HEK293 (cell line): ENCODE data around the gene INVS.
A peak's percentile ranks its signal among the peaks of the same experiment; 100 is the strongest.

Experiments
- CTCF ChIA-PET: fragments of 350-600 bp; formaldehyde crosslinking; extraction: SDS; loops from one replicate; lab custom pipeline; 2021; ENCODE audit warnings: antibody characterized with exemption; lab: Yijun Ruan, JAX
- POLR2A ChIA-PET: fragments of 300-600 bp; formaldehyde crosslinking; extraction: SDS; loops from one replicate; lab custom pipeline; 2020; ENCODE audit warnings: antibody characterized with exemption, inconsistent platforms; lab: Yijun Ruan, JAX
- H3K27ac ChIP-seq: fragments of 200-500 bp; sonication (Bioruptor generic); 2 replicates; pipeline ENCODE4 v1.5.1; 2014; ENCODE audit warnings: low read depth, low read length, control low read depth, inconsistent platforms; ENCODE audit errors: extremely low read depth
- H3K36me3 ChIP-seq, 2 experiments: fragments of 200-500 bp in 1 of 2; sonication (Bioruptor generic) in 1 of 2; 1 replicate in 1 of 2; 2 replicates in 1 of 2; pipeline ENCODE4 v1.5.1; 2014 to 2017; ENCODE audit warnings: inconsistent platforms in 2 of 2, low read length in 2 of 2; ENCODE audit not compliant: control insufficient read depth in 2 of 2, insufficient read depth in 1 of 2
- H3K4me1 ChIP-seq: fragments of 200-500 bp; sonication (Bioruptor generic); 2 replicates; pipeline ENCODE4 v1.5.1; 2014; ENCODE audit warnings: mild to moderate bottlenecking, low read length, inconsistent platforms; ENCODE audit not compliant: control insufficient read depth, insufficient read depth
- H3K4me3 ChIP-seq: 2 replicates; pipeline ENCODE4 v1.5.1; 2011; ENCODE audit warnings: low read depth, mild to moderate bottlenecking, control low read depth, low read length, moderate library complexity
- H3K9me3 ChIP-seq: fragments of 200-500 bp; sonication (Bioruptor generic); 2 replicates; pipeline ENCODE4 v1.5.1; 2014; ENCODE audit warnings: low read depth, low read length, inconsistent platforms; ENCODE audit not compliant: control insufficient read depth, insufficient read depth
- GLIS1 ChIP-seq: fragments of 450-650 bp; formaldehyde crosslinking; IDR thresholded peaks from 2 replicates; pipeline ENCODE4 v1.5.1; 2016; ENCODE audit warnings: missing biosample characterization, missing genetic modification characterization
- HIC1 ChIP-seq: fragments of 450-650 bp; formaldehyde crosslinking; IDR thresholded peaks from 2 replicates; pipeline ENCODE4 v1.5.1; 2016; ENCODE audit warnings: missing biosample characterization, missing genetic modification characterization
- KLF7 ChIP-seq: fragments of 450-650 bp; formaldehyde crosslinking; IDR thresholded peaks from 2 replicates; pipeline ENCODE4 v1.5.1; 2016; ENCODE audit warnings: missing biosample characterization, missing genetic modification characterization, borderline replicate concordance
- REST ChIP-seq: fragments of 450-650 bp; formaldehyde crosslinking; IDR thresholded peaks from 2 replicates; pipeline ENCODE4 v1.5.1; 2016; ENCODE audit warnings: missing biosample characterization, missing genetic modification characterization
- SALL2 ChIP-seq: fragments of 450-650 bp; formaldehyde crosslinking; IDR thresholded peaks from 2 replicates; pipeline ENCODE4 v1.5.0; 2017; ENCODE audit warnings: missing biosample characterization, mild to moderate bottlenecking, missing genetic modification characterization, borderline replicate concordance
- ZFP41 ChIP-seq: fragments of 450-650 bp; formaldehyde crosslinking; IDR thresholded peaks from 2 replicates; pipeline ENCODE4 v1.5.1; 2016; ENCODE audit warnings: missing biosample characterization, missing genetic modification characterization, borderline replicate concordance
- ZNF133 ChIP-seq: fragments of 450-650 bp; formaldehyde crosslinking; IDR thresholded peaks from 2 replicates; pipeline ENCODE4 v1.5.1; 2016; ENCODE audit warnings: missing biosample characterization, missing genetic modification characterization
- ZNF202 ChIP-seq: fragments of 450-650 bp; formaldehyde crosslinking; IDR thresholded peaks from 2 replicates; pipeline ENCODE4 v1.5.1; 2016; ENCODE audit warnings: missing biosample characterization, missing genetic modification characterization, borderline replicate concordance
- ZNF24 ChIP-seq: fragments of 450-650 bp; formaldehyde crosslinking; IDR thresholded peaks from 2 replicates; pipeline ENCODE4 v1.5.1; 2016; ENCODE audit warnings: missing biosample characterization, missing genetic modification characterization
- ZNF248 ChIP-seq: fragments of 450-650 bp; formaldehyde crosslinking; IDR thresholded peaks from 2 replicates; pipeline ENCODE4 v1.5.1; 2017; ENCODE audit warnings: missing biosample characterization, missing genetic modification characterization
- ZNF324 ChIP-seq: fragments of 450-650 bp; formaldehyde crosslinking; IDR thresholded peaks from 2 replicates; pipeline ENCODE4 v1.5.1; 2016; ENCODE audit warnings: missing biosample characterization, missing genetic modification characterization
- ZNF548 ChIP-seq: fragments of 450-650 bp; formaldehyde crosslinking; IDR thresholded peaks from 2 replicates; pipeline ENCODE4 v1.5.1; 2016; ENCODE audit warnings: missing biosample characterization, missing genetic modification characterization
- ZNF560 ChIP-seq: fragments of 450-650 bp; formaldehyde crosslinking; IDR thresholded peaks from 2 replicates; pipeline ENCODE4 v1.5.1; 2017; ENCODE audit warnings: missing biosample characterization, missing genetic modification characterization, borderline replicate concordance
- ZNF624 ChIP-seq: fragments of 450-650 bp; formaldehyde crosslinking; IDR thresholded peaks from 2 replicates; pipeline ENCODE4 v1.5.1; 2017; ENCODE audit warnings: missing biosample characterization, missing genetic modification characterization
- ZNF654 ChIP-seq: fragments of 450-650 bp; formaldehyde crosslinking; IDR thresholded peaks from 2 replicates; pipeline ENCODE4 v1.5.1; 2016; ENCODE audit warnings: low read depth, missing biosample characterization, missing genetic modification characterization

The INVS gene

GRCh38 chr9:100208673-100209072, 109.6 kb downstream of the INVS start (continued):
- TF ChIP-seq ZNF24 = no peak
- no peak for TF ChIP-seq ZNF324 (tag by site-specific recombination)
- TF ChIP-seq ZNF560 = no peak
- TF ChIP-seq SALL2 (tag by site-specific recombination) = no peak

DNA sequence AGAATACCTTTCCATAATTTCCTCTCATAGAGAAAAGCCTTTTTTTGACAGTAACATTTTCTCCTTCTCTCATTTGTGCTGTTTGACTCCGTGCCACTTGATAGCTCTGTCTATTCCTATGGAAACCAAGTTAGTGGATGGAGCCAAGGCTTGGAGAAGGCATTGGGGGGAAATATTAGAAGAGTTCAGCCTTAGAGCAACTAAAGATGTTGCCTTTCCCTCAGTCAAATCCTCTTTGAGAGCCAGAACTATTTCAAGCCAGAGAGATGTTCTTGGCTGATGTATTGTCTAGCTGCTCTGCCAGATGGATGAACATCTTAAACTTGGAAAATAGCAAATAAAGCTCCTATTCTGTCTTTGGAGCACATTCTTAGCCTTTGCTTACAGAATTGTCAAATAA, 112.4 kb downstream of the INVS start:
- CTCF ChIA-PET = interaction anchor here (0.7 to 1.2 kb wide), 3 partner anchors 9 to 815 kb away, joined by 3 to 5 read pairs (median 3); no protein-coding TSS in a partner anchor
- Histone ChIP-seq H3K27ac (no peak overlapping the region), H3K9me3 (no peaks in the 10 kb centered on the region), H3K36me3 (peaks cover 0 to 16% of the 10 kb centered on the region in 2 experiments; a peak in 1 of 3 replicates), H3K4me1 (no peaks in the 10 kb centered on the region), H3K4me3 (no peak overlapping the region)
- no peak for TF ChIP-seq ZNF133
- no peak for TF ChIP-seq ZNF248
- no peak for TF ChIP-seq ZFP41 (tag by site-specific recombination)
- no peak for TF ChIP-seq ZNF548 (tag by site-specific recombination)
- POLR2A ChIA-PET = no interaction called here

DNA sequence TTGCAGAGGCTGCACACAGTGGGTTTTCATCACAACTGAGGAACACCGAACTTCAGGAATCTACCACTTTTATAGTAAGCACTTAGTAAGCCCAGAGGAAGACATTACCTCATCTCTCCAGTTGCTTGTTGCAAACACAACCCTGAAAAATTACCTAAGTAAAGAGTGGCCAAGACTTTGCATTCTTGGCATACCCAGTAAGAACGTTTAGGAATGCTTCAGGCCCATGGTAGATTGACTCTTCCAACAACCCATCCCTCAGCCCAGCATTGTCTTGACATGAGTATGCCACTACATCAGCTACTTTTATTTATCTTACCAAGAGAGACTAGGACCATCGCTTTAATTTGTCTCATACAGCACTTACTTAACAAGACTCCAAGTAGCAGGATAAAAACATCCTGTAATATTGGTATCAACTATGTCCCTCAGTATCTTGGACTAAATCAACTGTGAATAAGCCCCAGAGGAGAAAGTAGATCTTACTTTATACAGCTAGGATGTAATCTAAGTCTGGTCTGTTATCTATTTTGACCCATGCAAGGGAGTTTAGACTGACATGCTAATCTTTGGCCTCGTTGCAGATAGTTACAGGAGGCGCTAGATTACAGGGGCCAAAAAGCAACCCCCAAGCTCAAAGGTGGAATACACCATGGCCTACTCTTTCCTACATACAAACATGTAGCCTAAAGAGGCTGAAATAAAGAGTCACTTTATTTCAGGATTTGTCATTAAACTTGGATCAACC, 114.9 kb downstream of the INVS start:
- Histone ChIP-seq H3K4me1 (no peaks in the 10 kb centered on the region), H3K9me3 (no peaks in the 10 kb centered on the region), H3K4me3 (no peak overlapping the region), H3K27ac (no peak overlapping the region), H3K36me3 (peaks cover 0 to 23% of the 10 kb centered on the region in 2 experiments; a peak in 1 of 3 replicates)
- CTCF ChIA-PET = interaction anchor here (0.6 to 1.5 kb wide), 2 partner anchors 9 to 186 kb away, joined by 3 read pairs; no protein-coding TSS in a partner anchor
- TF ChIP-seq ZNF624 (tag by site-specific recombination) = no peak
- no peak for TF ChIP-seq ZNF202 (tag by site-specific recombination)
- POLR2A ChIA-PET = no interaction called here

DNA sequence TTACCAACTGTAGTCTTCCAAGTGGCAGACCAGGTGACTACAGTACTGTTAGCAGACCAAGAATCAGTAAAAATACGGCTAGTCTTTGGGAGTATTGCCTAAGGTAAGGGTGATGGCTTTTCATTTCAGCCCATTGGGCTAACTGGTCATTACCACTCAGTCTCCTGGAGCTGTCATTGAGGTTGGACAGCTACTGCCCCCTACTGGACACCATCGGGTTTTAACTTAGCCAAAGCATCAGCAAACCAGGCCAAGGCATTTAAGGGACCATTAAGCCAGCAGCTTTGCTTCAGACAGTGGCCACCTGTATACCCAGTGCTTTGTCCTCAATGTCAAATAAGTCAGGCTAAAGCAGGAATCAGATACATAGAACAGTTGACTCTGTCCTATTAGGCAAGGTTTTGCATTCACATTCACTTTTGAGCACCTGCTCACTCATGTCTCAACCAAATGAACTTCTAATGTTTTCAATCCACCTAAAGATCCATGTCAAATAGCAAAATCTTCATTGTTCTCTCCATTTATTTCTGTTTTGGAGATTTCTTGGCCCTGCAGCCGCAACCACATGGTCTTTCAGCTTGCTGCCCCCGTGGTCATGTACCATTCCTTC, 117.2 kb downstream of the INVS start:
- Histone ChIP-seq H3K4me1 (no peaks in the 10 kb centered on the region), H3K36me3 (peaks cover 0 to 23% of the 10 kb centered on the region in 2 experiments; a peak in 1 of 3 replicates), H3K27ac (no peak overlapping the region), H3K4me3 (no peak overlapping the region), H3K9me3 (no peaks in the 10 kb centered on the region)
- TF ChIP-seq GLIS1 (tag by site-specific recombination) = no peak
- peak; percentile 50 for TF ChIP-seq ZNF654
- no peak for TF ChIP-seq KLF7
- no peak for TF ChIP-seq REST (tag by site-specific recombination)
- no peak for TF ChIP-seq HIC1 (tag by site-specific recombination)
- ChIA-PET POLR2A (no interaction called here), CTCF (interaction anchor here (0.6 to 1.4 kb wide), 8 partner anchors 8 to 474 kb away, joined by 3 to 7 read pairs (median 3); no protein-coding TSS in a partner anchor)
